D721Med (cell line): ENCODE measurements around the gene REX1BD.

Experiments
- DNase-seq: peaks from one replicate; pipeline ENCODE4 v3.0.0; 2011; ENCODE audit warnings: low spot score; ENCODE audit not compliant: insufficient read length
- FAIRE-seq: peaks from 2 replicates; lab custom pipeline; 2011; peaks lifted over from hg19 to GRCh38; lab: Jason Lieb, UNC
- CTCF ChIP-seq: IDR thresholded peaks from 2 replicates; pipeline ENCODE4 v1.5.1; 2012; ENCODE audit warnings: mild to moderate bottlenecking, control low read depth; ENCODE audit not compliant: insufficient read depth; ENCODE audit errors: missing control alignments

REX1BD gene

GRCh38 chr19:18608805-18609716, 20.5 kb downstream of the REX1BD start:
- no peak for FAIRE-seq
- no peak for DNase-seq
- TF ChIP-seq CTCF: no peak

- TF ChIP-seq CTCF: no peak
- FAIRE-seq (no peak), DNase-seq (no peak)
These were observed 21.1 kb downstream of the REX1BD start for GRCh38 chr19:18609717-18610051.

- no peak for TF ChIP-seq CTCF
- no peak for FAIRE-seq
- no peak for DNase-seq
These were observed 21.6 kb downstream of the REX1BD start for GRCh38 chr19:18610245-18610555.

- DNase-seq (no peak), FAIRE-seq (no peak)
- TF ChIP-seq CTCF: no peak
These were observed 22.1 kb downstream of the REX1BD start for GRCh38 chr19:18610556-18611326.

GRCh38 chr19:18611327-18612050, 22.9 kb downstream of the REX1BD start:
- no peak for TF ChIP-seq CTCF
- DNase-seq (no peak), FAIRE-seq (no peak)

- no peak for FAIRE-seq
- no peak for TF ChIP-seq CTCF
These were observed 23.6 kb downstream of the REX1BD start for GRCh38 chr19:18612051-18612771.

More at GRCh38 chr19:18612051-18612771, 23.6 kb downstream of the REX1BD start:
- no peak for DNase-seq
